GM03348 (cell line): ENCODE measurements around the gene MSRB2.
A peak's percentile ranks its signal among the peaks of the same experiment; 100 is the strongest.
"Not testable (repeated sequence)": the region's sequence is repeated elsewhere in the genome, so short reads cannot be mapped to it uniquely, and the experiment has no call there.

Experiments
- DNase-seq: peaks from one replicate; pipeline ENCODE4 v3.0.0; 2012; ENCODE audit warnings: low spot score

MSRB2 gene

GRCh38 chr10:23095404-23095965 lies at the start of gene MSRB2:
Gene MSRB2 (plus strand): TSS chr10:23095579. CDS start chr10:23095609, 30 bp downstream.
- peak; percentile 98 for DNase-seq

- no peak for DNase-seq
Measured at GRCh38 chr10:23046027-23046426, 49.4 kb upstream of the MSRB2 start.

- DNase-seq, result peak; percentile 33
Measured at GRCh38 chr10:23047201-23048050, 48.0 kb upstream of the MSRB2 start.

- DNase-seq, result no peak
Measured at GRCh38 chr10:23048191-23048590, 47.2 kb upstream of the MSRB2 start.

GRCh38 chr10:23051278-23051677 lies 44.1 kb upstream of the MSRB2 start:
- no peak for DNase-seq

GRCh38 chr10:23051855-23052331 lies 43.5 kb upstream of the MSRB2 start:
- DNase-seq, result no peak

GRCh38 chr10:23053036-23053435 lies 42.3 kb upstream of the MSRB2 start:
- DNase-seq, result no peak

- DNase-seq, result no peak
Measured at GRCh38 chr10:23055424-23056185, 39.8 kb upstream of the MSRB2 start.

- no peak for DNase-seq
Measured at GRCh38 chr10:23056186-23056579, 39.2 kb upstream of the MSRB2 start.

- no peak for DNase-seq
Measured at GRCh38 chr10:23058366-23058765, 37.0 kb upstream of the MSRB2 start.

- no peak for DNase-seq
Measured at GRCh38 chr10:23060918-23061317, 34.5 kb upstream of the MSRB2 start.

- DNase-seq, result peak; percentile 63
Measured at GRCh38 chr10:23063045-23063972, 32.1 kb upstream of the MSRB2 start.

- DNase-seq, result no peak
Measured at GRCh38 chr10:23063973-23064812, 31.2 kb upstream of the MSRB2 start.

- not testable (repeated sequence) for DNase-seq
Measured at GRCh38 chr10:23064813-23065114, 30.6 kb upstream of the MSRB2 start.

GRCh38 chr10:23065181-23065948 lies 30.0 kb upstream of the MSRB2 start:
- peak; percentile 90 for DNase-seq

- no peak for DNase-seq
Measured at GRCh38 chr10:23067337-23067736, 28.0 kb upstream of the MSRB2 start.

- peak; percentile 76 for DNase-seq
Measured at GRCh38 chr10:23067939-23068775, 27.2 kb upstream of the MSRB2 start.

- no peak for DNase-seq
Measured at GRCh38 chr10:23069019-23069815, 26.2 kb upstream of the MSRB2 start.
